Measurements from ENCODE around the gene LTA4H.

DNA sequence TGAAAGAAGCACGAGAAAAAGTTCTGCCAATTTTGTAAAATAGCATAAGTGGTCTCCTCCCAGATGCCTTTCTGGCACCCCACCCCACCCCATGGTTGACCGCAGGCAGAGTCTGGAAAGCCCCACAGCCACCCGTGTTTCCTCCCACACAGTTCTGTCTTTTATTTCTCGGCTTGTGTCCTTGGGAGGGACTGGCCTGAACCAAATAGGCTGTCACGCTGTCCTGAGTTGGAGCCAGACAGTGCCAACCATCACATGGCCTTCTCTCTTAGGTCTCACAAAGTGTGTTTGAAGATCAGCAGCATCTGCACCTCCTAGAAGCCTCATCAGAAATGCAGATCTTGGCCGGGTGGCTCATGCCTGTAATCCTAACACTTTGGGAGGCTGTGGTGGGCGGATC, 10.2 kb upstream of the LTA4H start:
- TF ChIP-seq POLR2A (IDR thresholded peaks at IDR 0.05; ENCODE audit: low read depth, low read length) (no peak), FOXM1 (IDR thresholded peaks at IDR 0.05; ENCODE audit: low read depth, low read length) (no peak), SUZ12 (IDR thresholded peaks at IDR 0.05; ENCODE audit: unreplicated experiment) (no peak)

Data from GM12878 (cell line).